Endodermal cell (in vitro differentiated cells): Measurements from ENCODE around the gene HECW1. TPM values are rescaled to one million over a fixed set of nuclear protein-coding genes. Genes with fewer than 3 reads are reported as not detected.

Source experiments
- DNase-seq: peaks from one replicate; pipeline ENCODE4 v3.0.0-alpha.2; 2017
- H3K27ac ChIP-seq: 2 replicates; pipeline ENCODE4 v1.5.1; 2013; ENCODE audit warnings: mild to moderate bottlenecking, low read depth, low read length, moderate library complexity
- H3K27me3 ChIP-seq: 2 replicates; pipeline ENCODE4 v1.6.1; 2013; ENCODE audit warnings: mild to moderate bottlenecking, low read length, moderate library complexity; ENCODE audit not compliant: insufficient read depth, control insufficient read depth, poor library complexity, severe bottlenecking
- H3K36me3 ChIP-seq: 2 replicates; pipeline ENCODE4 v1.7.0; 2013; ENCODE audit warnings: mild to moderate bottlenecking, low read length, moderate library complexity; ENCODE audit not compliant: control insufficient read depth, insufficient read depth
- H3K4me1 ChIP-seq: one replicate; pipeline ENCODE4 v1.7.0; 2013; ENCODE audit warnings: low read length; ENCODE audit not compliant: control insufficient read depth, insufficient read depth
- H3K4me3 ChIP-seq: 2 replicates; pipeline ENCODE4 v1.5.1; 2013; ENCODE audit warnings: mild to moderate bottlenecking, low read length, moderate library complexity
- H3K9ac ChIP-seq: 2 replicates; pipeline ENCODE4 v1.6.1; 2013; ENCODE audit warnings: mild to moderate bottlenecking, low read length, moderate library complexity; ENCODE audit not compliant: poor library complexity, severe bottlenecking; ENCODE audit errors: extremely low read depth
- H3K9me3 ChIP-seq: 2 replicates; pipeline ENCODE4 v1.6.1; 2013; ENCODE audit warnings: mild to moderate bottlenecking, low read length, moderate library complexity; ENCODE audit not compliant: control insufficient read depth
- H3K27ac Mint-ChIP-seq: 2 replicates; pipeline ENCODE4 v1.8.0; 2020; ENCODE audit warnings: mixed read lengths
- H3K27me3 Mint-ChIP-seq: 2 replicates; pipeline ENCODE4 v1.8.0; 2021; ENCODE audit warnings: mild to moderate bottlenecking, mixed read lengths; ENCODE audit not compliant: insufficient read depth
- H3K36me3 Mint-ChIP-seq: 2 replicates; pipeline ENCODE4 v1.8.0; 2020; ENCODE audit warnings: low read depth, mixed read lengths
- H3K4me1 Mint-ChIP-seq: 2 replicates; pipeline ENCODE4 v1.8.0; 2020; ENCODE audit warnings: mixed read lengths
- H3K4me3 Mint-ChIP-seq: 2 replicates; pipeline ENCODE4 v1.8.0; 2020; ENCODE audit warnings: mild to moderate bottlenecking, moderate library complexity, mixed read lengths
- H3K9me3 Mint-ChIP-seq: 2 replicates; pipeline ENCODE4 v1.8.0; 2020; ENCODE audit warnings: mild to moderate bottlenecking, mixed read lengths
- CTCF ChIP-seq: fragments of 200-600 bp; sonication (generic); conservative IDR thresholded peaks from 2 replicates; pipeline ENCODE4 v1.5.0; 2021; ENCODE audit warnings: antibody characterized with exemption, mild to moderate bottlenecking
- WGBS, 2 experiments: methylation state at CpG; one replicate each; pipeline versions ENCODE4 v1.1.5 to v1.1.7; 2013; ENCODE audit warnings: missing lambda C conversion rate in 2 of 2, mixed read lengths in 1 of 2; ENCODE audit not compliant: insufficient coverage in 1 of 2, insufficient read length in 1 of 2; 5-methylcytosine and 5-hydroxymethylcytosine counted together
- total RNA-seq, 2 donors: library from RNA; stranded (reverse); fragmentation: NEBNext Ultra II Directional in 1 of 2; extraction: Animal tissue kit (Norgen Biotek cat#: 25700) in 1 of 2; gene quantifications; 2 replicates in 1 of 2; 3 replicates in 1 of 2; pipeline ENCODE4 v1.2.1, GENCODE V29; 2021

Gene HECW1
- total RNA-seq, 2 donors from 2014 or later, result 4.6 to 12.0 TPM

- Histone ChIP-seq H3K27ac (peak overlapping the region; percentile 57), H3K36me3 (no peaks in the 10 kb centered on the region), H3K9ac (no peak overlapping the region), H3K4me3 (no peak overlapping the region), H3K27me3 (no peaks in the 10 kb centered on the region), H3K9me3 (no peaks in the 10 kb centered on the region), H3K4me1 (peaks cover 3% of the 10 kb centered on the region)
- 60% methylated on average over 2 of the region's 2 CpGs; no CpG with 5 or more reads in 1 of the 2 experiments for WGBS, 2 experiments
- Mint-ChIP-seq H3K36me3 (no peaks in the 10 kb centered on the region), H3K27me3 (no peaks in the 10 kb centered on the region), H3K9me3 (no peaks in the 10 kb centered on the region), H3K4me3 (no peak overlapping the region), H3K27ac (peak overlapping the region; percentile 54), H3K4me1 (peaks cover 15% of the 10 kb centered on the region)
- no peak for TF ChIP-seq CTCF
- peak; percentile 64 for DNase-seq
Observed at GRCh38 chr7:43139137-43139536, 26.7 kb downstream of the HECW1 start.

- Mint-ChIP-seq H3K9me3 (no peaks in the 10 kb centered on the region), H3K36me3 (no peaks in the 10 kb centered on the region), H3K27me3 (no peaks in the 10 kb centered on the region), H3K27ac (no peak overlapping the region), H3K4me3 (no peak overlapping the region), H3K4me1 (peaks cover 15% of the 10 kb centered on the region)
- Histone ChIP-seq H3K9me3 (no peaks in the 10 kb centered on the region), H3K9ac (no peak overlapping the region), H3K27me3 (no peaks in the 10 kb centered on the region), H3K4me1 (peaks cover 3% of the 10 kb centered on the region), H3K27ac (no peak overlapping the region), H3K36me3 (no peaks in the 10 kb centered on the region), H3K4me3 (no peak overlapping the region)
- WGBS, 2 experiments, result 89 to 95% methylated on average over 7 of the region's 7 CpGs
- DNase-seq, result no peak
- no peak for TF ChIP-seq CTCF
Observed at GRCh38 chr7:43140186-43140585, 27.7 kb downstream of the HECW1 start.

GRCh38 chr7:43141091-43141490 lies 28.6 kb downstream of the HECW1 start:
- Mint-ChIP-seq H3K4me1 (peaks cover 12% of the 10 kb centered on the region), H3K27ac (peak overlapping the region; percentile 74), H3K27me3 (no peaks in the 10 kb centered on the region), H3K9me3 (no peaks in the 10 kb centered on the region), H3K36me3 (no peaks in the 10 kb centered on the region), H3K4me3 (no peak overlapping the region)
- Histone ChIP-seq H3K9ac (no peak overlapping the region), H3K27ac (no peak overlapping the region), H3K27me3 (no peaks in the 10 kb centered on the region), H3K9me3 (no peaks in the 10 kb centered on the region), H3K4me3 (no peak overlapping the region), H3K4me1 (peaks cover 3% of the 10 kb centered on the region), H3K36me3 (no peaks in the 10 kb centered on the region)
- no peak for TF ChIP-seq CTCF
- peak; percentile 84 for DNase-seq
- WGBS, 2 experiments, result 75 to 78% methylated on average over 4 to 5 of the region's 5 CpGs
